ENCODE data around the gene TAB2. TPM values are rescaled to one million over a fixed set of nuclear protein-coding genes. Genes with fewer than 3 reads are reported as not detected.

The TAB2 gene
- total RNA-seq, 2 donors from 2014 or later, result 192 to 199 TPM

GRCh38 chr6:149425224-149425623, 107.7 kb downstream of the TAB2 start:
- ATAC-seq, result no peak
- no peaks in the 10 kb centered on the region for H3K27me3 Mint-ChIP-seq

GRCh38 chr6:149425754-149426153, 108.2 kb downstream of the TAB2 start:
- H3K4me1 Mint-ChIP-seq, result peaks cover 11% of the 10 kb centered on the region
- ATAC-seq (no peak), DNase-seq (no peak)
- H3K27me3 Mint-ChIP-seq, result no peaks in the 10 kb centered on the region
- no peak overlapping the region for H3K4me3 Mint-ChIP-seq
- H3K27ac Mint-ChIP-seq, result peak overlapping the region; percentile 11
- no peaks in the 10 kb centered on the region for H3K9me3 ChIP-seq (ENCODE audit: control insufficient read depth, low read length, poor library complexity, severe bottlenecking)
- no peaks in the 10 kb centered on the region for H3K36me3 Mint-ChIP-seq (ENCODE audit: low read depth)

More at GRCh38 chr6:149425224-149425623, 107.7 kb downstream of the TAB2 start:
- H3K9me3 ChIP-seq (ENCODE audit: control insufficient read depth, low read length, poor library complexity, severe bottlenecking), result no peaks in the 10 kb centered on the region
- no peak for DNase-seq
- Mint-ChIP-seq H3K4me1 (peaks cover 15% of the 10 kb centered on the region), H3K27ac (peak overlapping the region; percentile 11), H3K36me3 (ENCODE audit: low read depth) (no peaks in the 10 kb centered on the region), H3K4me3 (no peak overlapping the region)

- no peak for DNase-seq
- H3K36me3 Mint-ChIP-seq (ENCODE audit: low read depth), result no peaks in the 10 kb centered on the region
- ATAC-seq, result no peak
- H3K4me3 Mint-ChIP-seq, result no peak overlapping the region
- H3K27me3 Mint-ChIP-seq, result no peaks in the 10 kb centered on the region
- no peaks in the 10 kb centered on the region for H3K9me3 ChIP-seq (ENCODE audit: control insufficient read depth, low read length, poor library complexity, severe bottlenecking)
- H3K27ac Mint-ChIP-seq, result no peak overlapping the region
- H3K4me1 Mint-ChIP-seq, result peaks cover 9% of the 10 kb centered on the region
These were observed 111.1 kb downstream of the TAB2 start for GRCh38 chr6:149428606-149429005.

- no peak overlapping the region for H3K4me3 Mint-ChIP-seq
- DNase-seq, result no peak
- H3K27me3 Mint-ChIP-seq, result no peaks in the 10 kb centered on the region
- no peak for ATAC-seq
- peaks cover 8% of the 10 kb centered on the region for H3K4me1 Mint-ChIP-seq
- no peaks in the 10 kb centered on the region for H3K36me3 Mint-ChIP-seq (ENCODE audit: low read depth)
- peak overlapping the region; percentile 85 for H3K27ac Mint-ChIP-seq
- H3K9me3 ChIP-seq (ENCODE audit: control insufficient read depth, low read length, poor library complexity, severe bottlenecking), result no peaks in the 10 kb centered on the region
These were observed 112.2 kb downstream of the TAB2 start for GRCh38 chr6:149429427-149430360.

GRCh38 chr6:149431905-149432775, 114.6 kb downstream of the TAB2 start:
- Mint-ChIP-seq H3K27me3 (no peaks in the 10 kb centered on the region), H3K27ac (no peak overlapping the region), H3K36me3 (ENCODE audit: low read depth) (no peaks in the 10 kb centered on the region), H3K4me1 (peaks cover 12% of the 10 kb centered on the region), H3K4me3 (peak overlapping the region; percentile 71)
- DNase-seq (peak; percentile 75 to 87 (median 76)), ATAC-seq (peak; percentile 93)
- H3K9me3 ChIP-seq (ENCODE audit: control insufficient read depth, low read length, poor library complexity, severe bottlenecking), result no peaks in the 10 kb centered on the region

- Mint-ChIP-seq H3K27ac (no peak overlapping the region), H3K27me3 (no peaks in the 10 kb centered on the region)
These were observed 115.9 kb downstream of the TAB2 start for GRCh38 chr6:149433405-149433804.

GRCh38 chr6:149433881-149434280, 116.4 kb downstream of the TAB2 start:
- H3K4me1 Mint-ChIP-seq, result peaks cover 24% of the 10 kb centered on the region
- ATAC-seq (no peak), DNase-seq (no peak)
- no peak overlapping the region for H3K27ac Mint-ChIP-seq
- H3K27me3 Mint-ChIP-seq, result no peaks in the 10 kb centered on the region
- H3K4me3 Mint-ChIP-seq, result no peak overlapping the region
- H3K9me3 ChIP-seq (ENCODE audit: control insufficient read depth, low read length, poor library complexity, severe bottlenecking), result no peaks in the 10 kb centered on the region
- H3K36me3 Mint-ChIP-seq (ENCODE audit: low read depth), result no peaks in the 10 kb centered on the region

More at GRCh38 chr6:149433405-149433804, 115.9 kb downstream of the TAB2 start:
- DNase-seq (no peak), ATAC-seq (no peak)
- Mint-ChIP-seq H3K4me3 (no peak overlapping the region), H3K4me1 (peaks cover 22% of the 10 kb centered on the region), H3K36me3 (ENCODE audit: low read depth) (no peaks in the 10 kb centered on the region)
- H3K9me3 ChIP-seq (ENCODE audit: control insufficient read depth, low read length, poor library complexity, severe bottlenecking), result no peaks in the 10 kb centered on the region

- no peaks in the 10 kb centered on the region for H3K9me3 ChIP-seq (ENCODE audit: control insufficient read depth, low read length, poor library complexity, severe bottlenecking)
- H3K36me3 Mint-ChIP-seq (ENCODE audit: low read depth), result no peaks in the 10 kb centered on the region
- H3K27me3 Mint-ChIP-seq, result no peaks in the 10 kb centered on the region
- H3K4me1 Mint-ChIP-seq, result peaks cover 31% of the 10 kb centered on the region
- ATAC-seq, result no peak
- DNase-seq, result no peak
- H3K4me3 Mint-ChIP-seq, result no peak overlapping the region
- H3K27ac Mint-ChIP-seq, result no peak overlapping the region
These were observed 118.5 kb downstream of the TAB2 start for GRCh38 chr6:149435919-149436586.

- Mint-ChIP-seq H3K4me3 (no peak overlapping the region), H3K4me1 (peaks cover 31% of the 10 kb centered on the region), H3K36me3 (ENCODE audit: low read depth) (no peaks in the 10 kb centered on the region), H3K27ac (no peak overlapping the region), H3K27me3 (no peaks in the 10 kb centered on the region)
- DNase-seq (no peak), ATAC-seq (no peak)
- H3K9me3 ChIP-seq (ENCODE audit: control insufficient read depth, low read length, poor library complexity, severe bottlenecking), result no peaks in the 10 kb centered on the region
These were observed 119.1 kb downstream of the TAB2 start for GRCh38 chr6:149436647-149437046.

GRCh38 chr6:149437212-149437611, 119.7 kb downstream of the TAB2 start:
- Mint-ChIP-seq H3K27me3 (no peaks in the 10 kb centered on the region), H3K4me1 (peaks cover 29% of the 10 kb centered on the region), H3K4me3 (no peak overlapping the region), H3K36me3 (ENCODE audit: low read depth) (no peaks in the 10 kb centered on the region), H3K27ac (no peak overlapping the region)
- ATAC-seq (no peak), DNase-seq (no peak)
- H3K9me3 ChIP-seq (ENCODE audit: control insufficient read depth, low read length, poor library complexity, severe bottlenecking), result no peaks in the 10 kb centered on the region

- H3K9me3 ChIP-seq (ENCODE audit: control insufficient read depth, low read length, poor library complexity, severe bottlenecking), result no peaks in the 10 kb centered on the region
- Mint-ChIP-seq H3K27me3 (no peaks in the 10 kb centered on the region), H3K4me3 (no peak overlapping the region), H3K4me1 (peaks cover 38% of the 10 kb centered on the region), H3K27ac (peak overlapping the region; percentile 54), H3K36me3 (ENCODE audit: low read depth) (no peaks in the 10 kb centered on the region)
- ATAC-seq, result no peak
- DNase-seq, result no peak
These were observed 121.3 kb downstream of the TAB2 start for GRCh38 chr6:149438855-149439254.

- Mint-ChIP-seq H3K4me1 (peaks cover 38% of the 10 kb centered on the region), H3K36me3 (ENCODE audit: low read depth) (no peaks in the 10 kb centered on the region), H3K27me3 (no peaks in the 10 kb centered on the region), H3K4me3 (no peak overlapping the region), H3K27ac (no peak overlapping the region)
- H3K9me3 ChIP-seq (ENCODE audit: control insufficient read depth, low read length, poor library complexity, severe bottlenecking), result no peaks in the 10 kb centered on the region
- ATAC-seq, result no peak
- DNase-seq, result no peak
These were observed 122.1 kb downstream of the TAB2 start for GRCh38 chr6:149439626-149440025.

Measured in T-helper 17 cell (primary cell).